HepG2 (cell line): Measurements from ENCODE around the gene CHN2. TPM values are rescaled to one million over a fixed set of nuclear protein-coding genes. Genes with fewer than 3 reads are reported as not detected.

Experiments
- ASH2L ChIP-seq: fragments of 300-600, 200-600 bp; sonication (generic); IDR thresholded peaks from 2 replicates; pipeline ENCODE4 v1.7.0; 2017; ENCODE audit warnings: low read depth, mild to moderate bottlenecking, moderate library complexity, mixed read lengths, low read length; ENCODE audit not compliant: insufficient read length
- BHLHE40 ChIP-seq: IDR thresholded peaks from 2 replicates; pipeline ENCODE4 v1.6.1; 2011; ENCODE audit warnings: low read length, improper control_type of control experiment
- CEBPB ChIP-seq: IDR thresholded peaks from 2 replicates; pipeline ENCODE4 v1.6.1; 2011; ENCODE audit warnings: low read depth, low read length, improper control_type of control experiment, borderline replicate concordance
- CREM ChIP-seq, 2 experiments: sonication (generic) in 1 of 2; formaldehyde crosslinking in 1 of 2; IDR thresholded peaks; 2 replicates each; pipeline versions ENCODE4 v1.4.0 to v1.6.1; 2016 to 2020; ENCODE audit warnings: antibody characterized with exemption in 1 of 2, mild to moderate bottlenecking in 1 of 2, missing genetic modification reagents in 1 of 2
- DRAP1 ChIP-seq: IDR thresholded peaks from 2 replicates; pipeline ENCODE4 v1.6.1; 2016; ENCODE audit warnings: missing genetic modification reagents, missing compliant biosample characterization
- EHMT2 ChIP-seq: fragments of 200-600 bp; sonication (generic); IDR thresholded peaks from 2 replicates; pipeline ENCODE4 v1.7.0; 2017; ENCODE audit warnings: antibody characterized with exemption, low read depth, low read length, borderline replicate concordance
- FOXK1 ChIP-seq: sonication (generic); formaldehyde crosslinking; IDR thresholded peaks from 2 replicates; pipeline ENCODE4 v1.4.0; 2020; ENCODE audit warnings: low read depth, missing genetic modification reagents, borderline replicate concordance
- GLMP ChIP-seq: sonication (generic); formaldehyde crosslinking; IDR thresholded peaks from 2 replicates; pipeline ENCODE4 v1.9.0; 2021; ENCODE audit warnings: missing genetic modification reagents, mild to moderate bottlenecking, borderline replicate concordance
- HDAC2 ChIP-seq: sonication (generic); formaldehyde crosslinking; IDR thresholded peaks from 2 replicates; pipeline ENCODE4 v1.4.0; 2020; ENCODE audit warnings: missing genetic modification reagents
- MED8 ChIP-seq: sonication (generic); formaldehyde crosslinking; IDR thresholded peaks from 2 replicates; pipeline ENCODE4 v1.8.1; 2023; ENCODE audit warnings: mild to moderate bottlenecking, missing genetic modification reagents; ENCODE audit not compliant: insufficient replicate concordance
- MTF1 ChIP-seq: sonication (generic); formaldehyde crosslinking; IDR thresholded peaks from 2 replicates; pipeline ENCODE4 v1.5.0; 2020; ENCODE audit warnings: missing genetic modification reagents
- RERE ChIP-seq: IDR thresholded peaks from 2 replicates; pipeline ENCODE4 v1.6.1; 2016; ENCODE audit warnings: low read depth, missing genetic modification reagents, missing compliant biosample characterization
- SIX1 ChIP-seq: sonication (generic); formaldehyde crosslinking; IDR thresholded peaks from 2 replicates; pipeline ENCODE4 v1.4.0; 2020; ENCODE audit warnings: missing genetic modification reagents, borderline replicate concordance
- ZBTB34 ChIP-seq: sonication (generic); formaldehyde crosslinking; IDR thresholded peaks from 2 replicates; pipeline ENCODE4 v1.8.0; 2022; ENCODE audit warnings: mild to moderate bottlenecking, missing genetic modification reagents
- ZNF512B ChIP-seq: sonication (generic); formaldehyde crosslinking; IDR thresholded peaks from 2 replicates; pipeline ENCODE4 v1.5.1; 2020; ENCODE audit warnings: missing genetic modification reagents, mild to moderate bottlenecking, borderline replicate concordance
- ZNF572 ChIP-seq: sonication (generic); formaldehyde crosslinking; IDR thresholded peaks from 2 replicates; pipeline ENCODE4 v1.5.1; 2020; ENCODE audit warnings: mild to moderate bottlenecking, missing genetic modification reagents
- ZNF782 ChIP-seq: sonication (generic); formaldehyde crosslinking; IDR thresholded peaks from 2 replicates; pipeline ENCODE4 v1.4.0; 2020; ENCODE audit warnings: missing genetic modification reagents, mild to moderate bottlenecking, borderline replicate concordance
- polyA plus RNA-seq, 8 experiments: library from polyadenylated mRNA; depleted of rRNA in 3 of 8; stranded (reverse) in 7 of 8; unstranded in 1 of 8; fragments of >200 nt; fragmentation: Illumina TruSeq in 4 of 8; extraction: Trizol in 4 of 8; gene quantifications; 2 replicates each; pipeline versions ENCODE4 v1.2.1 to v1.2.3, GENCODE V29; 2011 to 2016; ENCODE audit warnings: low read depth in 4 of 8, missing spikeins in 1 of 8, mixed read lengths in 1 of 8; ENCODE audit not compliant: insufficient read depth in 1 of 8
- total RNA-seq, 5 experiments: library from RNA; depleted of rRNA; stranded (reverse); fragments of >200 nt; fragmentation: Illumina TruSeq; extraction: Trizol; gene quantifications; 2 replicates each; pipeline ENCODE4 v1.2.3, GENCODE V29; 2016; ENCODE audit warnings: low read depth in 1 of 5

Gene CHN2
- total and polyA plus RNA-seq, 2 of the 13 experiments (the other 11 are each of a cell fraction or from before 2014, with no cell fraction given), result 23.5 to 30.5 TPM

GRCh38 chr7:29163854-29164253, 30.7 kb upstream of the CHN2 start (continued):
- TF ChIP-seq GLMP (CRISPR knock-in tag) (no peak), CEBPB (peak; percentile 71), ZNF572 (CRISPR knock-in tag) (no peak), MTF1 (CRISPR knock-in tag) (no peak), MED8 (CRISPR knock-in tag) (no peak), SIX1 (no peak), DRAP1 (CRISPR knock-in tag) (0 out of 2 replicates have a peak, but pooled peaks have one; percentile 41), ASH2L (peak; percentile 34), ZNF512B (no peak), RERE (CRISPR knock-in tag) (peak; percentile 50; the same call in 1 of the 2 replicates), FOXK1 (0 out of 2 replicates have a peak, but pooled peaks have one; percentile 14), ZNF782 (CRISPR knock-in tag) (no peak), ZBTB34 (CRISPR knock-in tag) (no peak), EHMT2 (no peak), BHLHE40 (no peak), HDAC2 (peak; percentile 52; the same call in 1 of the 2 replicates), CREM (IDR thresholded peaks at IDR 0.05) (peak; percentile 31; the same call in 1 of the 2 replicates), CREM (CRISPR knock-in tag; IDR thresholded peaks at IDR 0.05) (no peak)
